ENCODE measurements around the gene PRR33.
"Not testable (repeated sequence)": the region's sequence is repeated elsewhere in the genome, so short reads cannot be mapped to it uniquely, and the experiment has no call there.

PRR33 gene

GRCh38 chr11:1877211-1878136 is 14.2 kb downstream of the PRR33 start:
- DNase-seq (ENCODE audit: low read depth in 4 of 4, low spot score in 1 of 4) = no peak

GRCh38 chr11:1876361-1877063 is 15.2 kb downstream of the PRR33 start:
- DNase-seq (ENCODE audit: low read depth in 4 of 4, low spot score in 1 of 4) = no peak

- not testable (repeated sequence) for DNase-seq (ENCODE audit: low read depth in 4 of 4, low spot score in 1 of 4)
Observed at GRCh38 chr11:1875851-1876301, 15.8 kb downstream of the PRR33 start.

DNA sequence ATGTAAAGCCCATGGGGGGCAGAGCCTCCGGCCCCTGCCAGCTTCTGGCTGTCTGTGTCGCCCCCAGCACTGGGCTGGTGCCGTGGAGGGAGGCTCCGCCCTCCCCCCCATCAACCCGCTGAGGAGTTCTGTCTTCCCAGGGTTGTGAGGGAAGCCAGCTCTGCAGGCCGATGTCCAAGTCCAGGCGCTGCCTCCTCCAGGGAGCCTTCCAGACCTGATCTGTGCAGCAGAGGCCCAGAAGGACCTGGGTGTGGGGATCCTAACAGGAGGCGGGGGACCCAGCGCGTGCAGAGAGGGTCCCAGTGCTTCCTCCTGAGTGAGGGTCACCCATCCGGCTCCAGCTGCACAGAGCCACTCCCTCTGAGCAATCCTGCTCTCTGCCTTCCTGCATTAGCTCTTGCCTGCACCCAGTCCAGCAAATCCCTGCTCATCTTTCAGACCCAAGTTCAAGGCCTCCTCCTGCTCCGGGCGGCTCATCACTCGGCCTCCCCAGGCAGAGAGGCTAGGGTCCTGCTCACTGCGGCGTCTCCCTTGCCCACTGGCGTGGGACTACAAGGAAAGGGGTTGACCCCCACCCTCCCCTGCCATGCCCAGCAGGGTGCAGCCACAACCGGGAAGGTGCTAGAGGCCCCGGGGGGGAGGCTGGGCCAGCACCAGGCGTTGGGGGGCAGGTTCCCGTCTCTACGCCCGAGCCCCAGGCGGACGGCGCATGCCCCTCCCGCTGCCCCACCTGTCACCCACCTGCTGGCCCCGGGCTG is 16.4 kb downstream of the PRR33 start:
- no peak for DNase-seq (ENCODE audit: low read depth in 4 of 4, low spot score in 1 of 4)

DNA sequence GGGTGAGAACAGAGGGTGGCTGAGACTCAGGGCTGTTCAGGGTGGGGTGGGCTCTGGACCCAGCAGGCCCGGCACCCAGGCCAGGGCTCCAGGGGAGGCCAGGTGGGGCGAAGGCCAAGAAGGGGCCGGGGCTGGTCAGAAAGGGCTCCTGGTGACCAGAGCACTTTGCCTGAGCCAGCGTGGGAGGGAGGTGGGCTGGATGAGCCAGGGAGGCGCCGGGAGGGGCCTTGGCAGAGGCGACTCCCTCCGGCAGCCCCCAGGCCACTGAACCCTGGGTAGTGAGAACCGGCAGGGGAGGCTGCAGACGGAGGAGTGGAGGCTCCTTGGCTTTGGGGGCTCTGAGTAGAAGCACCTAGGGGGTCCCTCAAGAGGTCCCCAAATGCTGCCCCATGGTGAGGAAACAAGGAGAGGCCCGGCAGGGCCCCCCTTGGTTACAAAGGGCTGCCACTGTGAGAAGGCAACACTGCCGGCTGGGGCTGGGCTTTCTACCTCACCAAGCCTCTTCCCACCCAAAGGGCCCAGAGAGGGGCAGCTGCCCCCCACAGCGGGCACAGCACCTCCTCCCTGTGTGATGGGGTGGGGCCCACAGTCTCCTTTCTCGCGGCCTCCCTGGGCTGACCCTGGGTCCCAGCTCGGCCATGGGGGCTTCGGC is 17.1 kb downstream of the PRR33 start:
- not testable (repeated sequence) for DNase-seq (ENCODE audit: low read depth in 4 of 4, low spot score in 1 of 4)

DNA sequence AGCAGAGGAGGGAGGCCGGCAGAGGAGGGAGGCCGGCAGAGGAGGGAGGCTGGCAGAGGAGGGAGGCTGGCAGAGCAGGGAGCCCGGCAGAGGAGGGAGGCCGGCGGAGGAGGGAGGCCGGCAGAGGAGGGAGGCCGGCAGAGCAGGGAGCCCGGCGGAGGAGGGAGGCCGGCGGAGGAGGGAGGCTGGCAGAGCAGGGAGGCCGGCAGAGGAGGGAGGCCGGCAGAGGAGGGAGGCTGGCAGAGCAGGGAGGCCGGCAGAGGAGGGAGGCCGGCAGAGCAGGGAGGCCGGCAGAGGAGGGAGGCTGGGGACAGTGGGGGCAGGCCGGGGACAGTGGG is 17.9 kb downstream of the PRR33 start:
- DNase-seq (ENCODE audit: low read depth in 4 of 4, low spot score in 1 of 4) = not testable (repeated sequence)

DNA sequence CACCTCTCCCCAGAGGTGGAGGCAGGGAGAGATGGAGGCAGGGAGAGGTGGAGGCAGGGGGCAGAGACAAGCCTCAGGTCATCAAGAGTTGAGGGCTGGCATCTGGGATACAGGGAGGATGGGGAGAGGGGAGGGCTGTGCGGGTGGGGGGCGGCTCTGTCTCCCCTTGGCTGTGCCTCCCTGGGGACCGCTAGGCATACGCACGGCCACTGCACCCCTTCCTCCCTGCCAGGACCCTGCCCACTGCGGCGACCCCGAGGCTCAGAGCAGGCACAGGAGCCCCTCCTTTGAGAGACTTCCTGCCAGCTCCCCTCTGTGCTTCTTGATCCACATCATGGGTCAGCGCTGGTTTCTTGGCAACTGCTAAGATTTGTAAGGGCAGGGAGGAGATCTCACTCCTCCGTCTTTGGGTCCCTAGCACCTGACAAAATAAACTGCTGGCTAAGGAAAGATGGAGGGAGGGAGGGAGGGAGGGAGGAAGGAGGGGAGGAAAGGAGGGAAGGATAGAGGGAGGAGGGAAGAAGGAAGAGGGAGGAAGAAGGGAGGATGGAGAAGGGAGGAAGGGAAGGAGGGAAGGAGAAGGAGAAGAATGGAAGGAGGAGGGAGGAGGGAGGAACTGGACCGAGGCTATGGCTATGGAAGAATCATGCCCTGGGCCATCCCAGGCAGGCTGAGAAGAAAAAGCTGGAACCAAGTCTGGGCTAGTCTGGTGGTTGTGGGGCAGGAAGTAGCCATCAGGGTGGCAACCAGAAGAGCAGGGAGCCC is 18.5 kb downstream of the PRR33 start:
- DNase-seq (ENCODE audit: low read depth in 4 of 4, low spot score in 1 of 4) = no peak

DNA sequence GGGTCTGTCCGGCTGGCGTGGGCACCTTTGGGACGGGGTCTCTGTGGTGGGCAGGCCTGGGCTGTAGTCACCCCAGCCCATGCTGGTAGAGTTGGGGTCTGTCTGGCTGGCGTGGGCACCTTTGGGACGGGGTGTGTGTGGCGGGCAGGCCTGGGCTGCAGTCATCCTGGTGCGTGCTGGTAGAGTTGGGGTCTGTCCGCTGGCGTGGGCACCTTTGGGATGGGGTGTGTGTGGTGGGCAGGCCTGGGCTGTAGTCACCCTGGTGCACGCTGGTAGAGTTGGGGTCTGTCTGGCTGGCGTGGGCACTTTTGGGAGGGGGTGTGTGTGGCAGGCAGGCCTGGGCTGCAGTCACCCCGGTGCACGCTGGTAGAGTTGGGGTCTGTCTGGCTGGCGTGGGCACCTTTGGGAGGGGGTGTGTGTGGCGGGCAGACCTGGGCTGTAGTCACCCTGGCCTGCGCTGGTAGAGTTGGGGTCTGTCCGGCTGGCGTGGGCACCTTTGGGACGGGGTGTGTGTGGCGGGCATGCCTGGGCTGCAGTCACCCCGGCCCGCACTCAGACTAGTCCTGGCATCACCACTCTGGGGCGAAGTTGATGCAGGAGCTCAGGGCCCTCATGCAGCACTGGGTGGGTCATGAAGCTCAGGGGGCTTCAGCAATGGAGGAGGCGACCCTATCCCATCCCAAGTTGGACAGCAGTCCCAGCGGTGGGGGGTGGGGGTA is 19.3 kb downstream of the PRR33 start:
- DNase-seq (ENCODE audit: low read depth in 4 of 4, low spot score in 1 of 4) = no peak

DNA sequence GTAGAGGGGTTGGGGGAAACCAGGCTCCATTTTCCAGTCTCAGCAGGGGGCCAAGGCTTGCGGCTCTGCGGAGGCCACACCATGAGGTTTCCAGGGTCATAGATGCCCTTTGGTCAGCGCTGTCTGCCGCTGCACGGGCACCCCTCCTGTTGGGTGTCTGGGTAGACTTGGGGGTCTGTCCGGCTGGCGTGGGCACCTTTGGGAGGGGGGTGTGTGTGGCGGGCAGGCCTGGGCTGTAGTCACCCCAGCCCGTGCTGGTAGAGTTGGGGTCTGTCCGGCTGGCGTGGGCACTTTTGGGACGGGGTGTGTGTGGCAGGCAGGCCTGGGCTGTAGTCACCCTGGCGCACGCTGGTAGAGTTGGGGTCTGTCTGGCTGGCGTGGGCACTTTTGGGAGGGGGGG is 20.2 kb downstream of the PRR33 start:
- DNase-seq (ENCODE audit: low read depth in 4 of 4, low spot score in 1 of 4) = no peak

DNA sequence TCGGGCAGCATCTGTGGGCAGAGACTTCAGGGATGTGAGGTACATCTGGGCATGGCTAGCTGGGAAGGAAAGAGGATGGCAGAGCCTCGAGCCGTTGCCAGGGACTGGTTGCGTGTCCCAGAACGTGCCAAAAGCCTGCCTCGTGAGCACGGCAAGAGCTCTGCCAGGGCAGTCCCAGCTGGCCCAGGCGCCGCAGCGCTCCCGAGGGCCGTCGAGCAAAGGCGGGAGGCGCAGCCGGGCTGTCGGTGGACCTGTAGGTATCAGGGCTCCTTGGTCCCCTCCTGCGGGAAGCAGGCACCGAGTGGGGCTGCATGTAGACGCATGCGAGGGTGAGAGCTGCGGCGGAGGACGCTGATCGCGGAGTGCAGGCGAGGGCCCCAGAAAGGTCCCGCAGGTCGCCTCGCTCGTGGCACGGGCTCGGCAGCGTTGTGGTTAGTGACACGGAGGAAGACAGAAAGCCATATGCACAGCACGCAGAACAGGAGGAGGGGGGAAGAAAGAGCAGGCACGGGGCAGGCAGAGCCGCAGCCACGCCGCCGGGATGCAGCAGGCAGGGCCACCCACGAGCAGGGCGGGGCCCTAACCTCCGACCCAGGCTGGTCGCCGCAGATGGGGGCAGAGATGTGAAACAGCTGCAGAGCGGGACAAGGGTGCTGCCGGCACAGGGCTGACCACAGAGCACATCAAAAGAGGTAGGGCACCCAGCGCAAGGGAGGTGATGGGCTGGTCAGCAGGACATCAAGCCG is 20.8 kb downstream of the PRR33 start:
- no peak for DNase-seq (ENCODE audit: low read depth in 4 of 4, low spot score in 1 of 4)

DNA sequence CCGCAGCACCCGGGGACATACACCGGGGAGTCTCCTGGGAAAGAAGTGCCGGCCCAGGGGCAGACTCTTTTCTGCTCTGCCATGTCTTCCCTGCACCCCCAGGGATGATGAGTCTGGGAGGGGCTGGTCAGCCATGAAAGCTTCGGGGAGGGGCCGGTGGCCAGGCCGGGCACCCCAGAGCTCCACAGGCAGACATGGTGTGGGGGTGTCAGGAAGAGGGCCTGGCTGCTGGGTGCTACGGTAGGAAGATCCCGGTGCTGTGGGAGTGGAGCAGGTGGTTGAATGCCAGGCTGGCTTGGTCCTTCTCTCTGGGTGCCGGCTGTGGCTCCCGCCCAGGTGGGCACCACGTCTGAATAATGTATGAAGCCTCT is 21.4 kb downstream of the PRR33 start:
- DNase-seq (ENCODE audit: low read depth in 4 of 4, low spot score in 1 of 4) = no peak

GRCh38 chr11:1869427-1870325 is 22.0 kb downstream of the PRR33 start:
- no peak for DNase-seq (ENCODE audit: low read depth in 4 of 4, low spot score in 1 of 4)

- no peak for DNase-seq (ENCODE audit: low read depth in 4 of 4, low spot score in 1 of 4)
Observed at GRCh38 chr11:1868636-1869291, 22.9 kb downstream of the PRR33 start.

DNA sequence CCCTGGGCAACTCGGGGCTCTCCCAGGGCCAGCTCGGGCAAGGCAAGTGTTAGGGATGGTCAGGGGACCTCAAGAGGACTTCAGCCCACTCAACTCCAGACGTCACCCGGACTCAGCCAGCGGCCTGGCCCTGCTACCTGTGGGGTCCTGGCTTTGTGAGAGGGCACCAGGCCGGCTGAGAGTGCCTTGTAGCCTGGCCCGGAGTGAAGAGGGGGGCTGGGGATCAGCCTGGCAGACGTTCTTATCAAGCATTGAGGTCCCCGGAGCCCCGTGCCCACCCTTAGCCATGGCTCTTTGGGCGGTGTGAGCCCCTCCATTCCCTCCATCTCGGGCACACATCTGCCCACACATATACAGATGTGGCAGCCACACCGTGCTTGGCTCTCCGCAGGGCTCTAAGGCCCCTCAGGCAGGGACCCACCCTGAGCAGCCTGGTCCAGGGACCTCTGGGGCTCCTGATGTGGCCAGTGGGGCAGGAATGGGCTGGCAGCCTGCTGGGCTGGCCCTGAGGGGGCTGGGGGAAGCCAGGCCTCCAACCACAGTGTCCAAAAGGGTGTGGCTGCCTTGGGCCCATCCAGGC is 23.5 kb downstream of the PRR33 start:
- no peak for DNase-seq (ENCODE audit: low read depth in 4 of 4, low spot score in 1 of 4)

DNA sequence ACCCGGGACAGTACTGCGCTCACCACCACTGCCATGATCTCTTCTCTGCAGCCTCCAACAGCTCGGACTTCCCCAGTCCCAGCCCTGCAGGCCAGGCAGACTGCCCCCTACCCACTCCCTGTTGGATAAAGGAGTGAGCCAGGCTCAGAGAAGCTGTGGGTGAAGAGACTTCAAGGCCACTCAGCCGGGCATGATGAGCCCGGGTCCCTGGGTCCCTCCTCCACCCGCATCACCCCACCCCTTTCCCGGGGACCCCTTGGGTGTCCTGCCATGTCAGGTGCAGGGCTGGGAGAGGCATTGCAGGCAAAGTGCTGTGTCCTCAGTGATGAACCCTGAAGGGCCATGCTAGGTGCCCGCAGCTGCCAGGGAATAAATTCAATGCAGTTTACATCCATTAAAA is 24.3 kb downstream of the PRR33 start:
- DNase-seq (ENCODE audit: low read depth in 4 of 4, low spot score in 1 of 4) = no peak

GRCh38 chr11:1866776-1867175 is 24.9 kb downstream of the PRR33 start:
- DNase-seq (ENCODE audit: low read depth in 4 of 4, low spot score in 1 of 4) = no peak

- no peak for DNase-seq (ENCODE audit: low read depth in 4 of 4, low spot score in 1 of 4)
Observed at GRCh38 chr11:1866226-1866625, 25.5 kb downstream of the PRR33 start.
